Measurements from ENCODE around the gene MCM6. TPM values are rescaled to one million over a fixed set of nuclear protein-coding genes. Genes with fewer than 3 reads are reported as not detected.
"Not testable (repeated sequence)": the region's sequence is repeated elsewhere in the genome, so short reads cannot be mapped to it uniquely, and the experiment has no call there.

The MCM6 gene
- total RNA-seq, 2 experiments from 2014 or later = 31.5 to 34.4 TPM

DNA sequence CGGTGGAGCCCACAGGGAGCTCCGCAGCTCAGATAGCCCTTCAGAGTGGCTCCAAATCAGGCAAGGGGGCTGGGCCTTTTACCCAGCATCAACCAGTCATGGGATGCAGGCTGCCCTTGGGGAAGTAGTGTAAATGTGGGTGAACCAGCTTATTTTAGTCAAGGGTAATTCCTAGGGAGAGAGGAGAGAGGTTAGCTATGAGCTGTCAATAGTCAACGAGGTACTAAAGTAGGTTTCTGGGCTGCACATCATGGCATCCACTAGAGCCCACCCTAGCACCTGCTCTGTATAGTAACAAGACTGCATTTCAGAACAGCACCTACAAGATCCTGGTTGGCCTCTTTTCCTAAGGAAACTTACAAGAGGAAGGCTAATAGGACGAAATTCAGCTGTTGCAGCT lies 9.5 kb upstream of the MCM6 start:
- Histone ChIP-seq H3K4me1 (ENCODE audit: insufficient read depth, low read length) (no peaks in the 10 kb centered on the region), H3K36me3 (ENCODE audit: insufficient read depth, low read length) (no peaks in the 10 kb centered on the region), H3K27ac (ENCODE audit: low read depth in 1 of 2, low read length in 2 of 2) (no peak overlapping the region), H3K27me3 (ENCODE audit: control insufficient read depth in 1 of 2, insufficient read depth in 2 of 2, low read length in 2 of 2) (no peaks in the 10 kb centered on the region), H3K9me3 (ENCODE audit: control insufficient read depth in 1 of 2, insufficient read depth in 1 of 2, low read length in 2 of 2) (no peaks in the 10 kb centered on the region), H3K4me3 (ENCODE audit: low read length) (no peak overlapping the region)
- CTCF ChIA-PET = no interaction called here
- DNase-seq (no peak), ATAC-seq (ENCODE audit: poor library complexity) (no peak)
- POLR2A ChIA-PET = interaction anchor here (0.8 kb wide), 1 partner anchor 10 kb away, joined by 5 read pairs; no protein-coding TSS in a partner anchor
- TF ChIP-seq CTCF (IDR thresholded peaks at IDR 0.05) = no peak
- Mint-ChIP-seq H3K9me3 (no peaks in the 10 kb centered on the region), H3K27ac (no peak overlapping the region), H3K4me1 (ENCODE audit: low read depth) (no peaks in the 10 kb centered on the region), H3K36me3 (ENCODE audit: low read depth) (no peaks in the 10 kb centered on the region), H3K4me3 (no peak overlapping the region), H3K27me3 (no peaks in the 10 kb centered on the region)
- intact Hi-C loops (cut with DNase I, micrococcal nuclease) = no loop called here

GRCh38 chr2:135882415-135882814 lies 6.2 kb upstream of the MCM6 start:
- Histone ChIP-seq H3K4me3 (ENCODE audit: low read length) (no peak overlapping the region), H3K9me3 (ENCODE audit: control insufficient read depth in 1 of 2, insufficient read depth in 1 of 2, low read length in 2 of 2) (no peaks in the 10 kb centered on the region), H3K27me3 (ENCODE audit: control insufficient read depth in 1 of 2, insufficient read depth in 2 of 2, low read length in 2 of 2) (no peaks in the 10 kb centered on the region), H3K4me1 (ENCODE audit: insufficient read depth, low read length) (no peaks in the 10 kb centered on the region), H3K36me3 (ENCODE audit: insufficient read depth, low read length) (no peaks in the 10 kb centered on the region), H3K27ac (ENCODE audit: low read depth in 1 of 2, low read length in 2 of 2) (no peak overlapping the region)
- H3K4me1 Mint-ChIP-seq (ENCODE audit: low read depth) = peaks cover 10% of the 10 kb centered on the region
- H3K9me3 Mint-ChIP-seq = no peaks in the 10 kb centered on the region
- ATAC-seq (ENCODE audit: poor library complexity) (no peak), DNase-seq (no peak)
- H3K36me3 Mint-ChIP-seq (ENCODE audit: low read depth) = no peaks in the 10 kb centered on the region
- H3K27ac Mint-ChIP-seq = no peak overlapping the region
- ChIA-PET CTCF (no interaction called here), POLR2A (no interaction called here)
- intact Hi-C loops (cut with DNase I, micrococcal nuclease) = no loop called here
- no peak overlapping the region for H3K4me3 Mint-ChIP-seq
- no peaks in the 10 kb centered on the region for H3K27me3 Mint-ChIP-seq
- no peak for TF ChIP-seq CTCF (IDR thresholded peaks at IDR 0.05)

- H3K27ac Mint-ChIP-seq = peak overlapping the region; percentile 99
- DNase-seq; H3K27ac ChIP-seq (ENCODE audit: low read depth in 1 of 2, low read length in 2 of 2); CTCF ChIA-PET; H3K9me3 ChIP-seq (ENCODE audit: control insufficient read depth in 1 of 2, insufficient read depth in 1 of 2, low read length in 2 of 2); H3K36me3 ChIP-seq (ENCODE audit: insufficient read depth, low read length); H3K9me3 Mint-ChIP-seq; ATAC-seq (ENCODE audit: poor library complexity); H3K27me3 ChIP-seq (ENCODE audit: control insufficient read depth in 1 of 2, insufficient read depth in 2 of 2, low read length in 2 of 2); H3K27me3 Mint-ChIP-seq: not testable (repeated sequence)
- peaks cover 44% of the 10 kb centered on the region for H3K4me1 Mint-ChIP-seq (ENCODE audit: low read depth)
- Histone ChIP-seq H3K4me3 (ENCODE audit: low read length) (peak overlapping the region; percentile 94), H3K4me1 (ENCODE audit: insufficient read depth, low read length) (peaks cover 19% of the 10 kb centered on the region)
- peaks cover 27% of the 10 kb centered on the region for H3K36me3 Mint-ChIP-seq (ENCODE audit: low read depth)
- H3K4me3 Mint-ChIP-seq = peak overlapping the region; percentile 90
- intact Hi-C loops (cut with DNase I, micrococcal nuclease) = loop anchor here (1.0 to 10.0 kb wide), 5 partner anchors 111 to 822 kb away; partner anchors contain the start of genes DARS1 (in 1 of the 2), R3HDM1 (in 1 of the 2), RAB3GAP1 (in 1 of the 2) and UBXN4 (in 1 of the 2)
- POLR2A ChIA-PET = interaction anchor here (0.7 to 2.3 kb wide), 13 partner anchors 10 to 959 kb away, joined by 3 to 11 read pairs (median 4); partner anchors contain the start of genes CCNT2, DARS1, R3HDM1 and UBXN4
These were observed 527 bp upstream of the MCM6 start for GRCh38 chr2:135876770-135877169.
